HG03457 (cell line): ENCODE measurements around the gene TCF12.

Experiments
- ATAC-seq: cut with Tn5 transposase; IDR thresholded peaks from one replicate; pipeline ENCODE4 v1.9.1; 2021; ENCODE audit warnings: moderate number of reproducible peaks; ENCODE audit not compliant: unreplicated experiment

Gene TCF12

DNA sequence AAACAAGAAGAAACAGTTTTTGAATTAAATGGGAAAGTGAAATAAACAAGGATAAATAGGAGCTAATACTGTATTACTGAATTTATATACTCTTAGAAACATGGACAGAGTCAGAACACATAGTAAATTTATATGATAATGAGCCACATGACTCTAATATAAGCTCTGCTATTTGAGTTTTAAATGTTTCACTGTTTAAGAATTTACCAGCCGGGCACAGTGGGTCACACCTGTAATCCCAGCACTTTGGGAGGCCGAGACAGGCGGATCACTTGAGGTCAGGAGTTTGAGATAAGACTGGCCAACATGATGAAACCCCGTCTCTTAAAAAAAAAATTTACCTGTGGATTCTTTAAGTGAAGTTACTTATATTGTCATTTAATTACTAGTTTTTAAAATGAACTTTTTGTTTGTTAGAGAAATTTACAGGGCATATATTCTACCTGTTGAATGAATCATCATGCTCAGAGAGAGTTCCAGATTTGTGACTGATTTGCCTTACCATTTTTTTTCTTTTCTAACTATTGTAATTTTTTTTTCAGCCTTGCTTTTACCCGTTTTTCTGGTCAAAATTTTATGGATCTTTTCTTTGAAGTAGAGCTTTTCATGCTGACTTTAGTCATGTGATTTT, 125.7 kb downstream of the TCF12 start:
- no peak for ATAC-seq

DNA sequence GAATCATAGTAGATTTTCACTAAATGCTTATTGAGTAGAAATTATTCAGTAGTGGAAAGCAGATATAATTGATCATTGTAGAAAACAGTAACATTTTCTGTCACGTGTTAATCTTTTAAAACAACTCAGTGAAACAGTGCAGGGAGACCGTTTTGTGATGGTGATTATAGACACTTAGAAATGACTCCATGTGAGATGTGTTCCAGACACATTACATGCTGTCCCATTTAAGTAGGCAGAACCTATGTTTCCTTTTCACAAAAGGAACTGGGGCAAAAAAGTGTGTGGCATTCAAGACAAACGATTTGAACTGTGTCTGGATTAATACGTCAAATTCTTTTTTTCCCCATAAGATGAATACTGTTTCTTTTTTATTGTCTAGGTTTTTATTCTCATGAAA, 126.5 kb downstream of the TCF12 start:
- no peak for ATAC-seq

DNA sequence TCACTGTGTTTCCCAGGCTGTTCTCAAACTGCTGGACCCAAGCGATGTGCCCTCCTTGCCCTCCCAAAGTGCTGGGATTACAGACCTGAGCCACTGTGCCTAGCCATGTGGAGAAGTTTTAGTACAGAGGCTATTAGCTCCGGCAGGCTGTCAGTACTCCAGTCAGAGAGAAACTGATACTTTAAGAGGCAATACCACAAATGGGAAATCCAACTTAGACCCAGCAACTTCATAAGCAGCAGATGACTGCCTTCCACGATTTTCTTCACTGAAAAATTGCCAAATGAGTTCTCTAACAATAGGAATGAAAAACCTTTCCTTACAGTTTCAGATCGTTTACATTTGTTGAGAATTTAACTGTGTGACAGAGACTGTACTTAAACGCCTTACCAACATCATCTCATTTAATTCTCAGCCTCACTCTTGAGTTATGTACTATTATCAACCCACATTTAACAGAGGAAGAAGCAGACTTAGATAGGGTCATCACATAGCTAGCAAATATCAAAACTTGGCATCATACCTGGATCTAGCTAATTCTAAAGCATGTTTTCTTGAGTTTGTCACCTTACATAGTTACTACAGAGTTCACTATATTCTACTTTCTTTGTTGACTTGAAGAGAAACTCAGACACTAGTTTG, 127.4 kb downstream of the TCF12 start:
- ATAC-seq: peak; percentile 82

DNA sequence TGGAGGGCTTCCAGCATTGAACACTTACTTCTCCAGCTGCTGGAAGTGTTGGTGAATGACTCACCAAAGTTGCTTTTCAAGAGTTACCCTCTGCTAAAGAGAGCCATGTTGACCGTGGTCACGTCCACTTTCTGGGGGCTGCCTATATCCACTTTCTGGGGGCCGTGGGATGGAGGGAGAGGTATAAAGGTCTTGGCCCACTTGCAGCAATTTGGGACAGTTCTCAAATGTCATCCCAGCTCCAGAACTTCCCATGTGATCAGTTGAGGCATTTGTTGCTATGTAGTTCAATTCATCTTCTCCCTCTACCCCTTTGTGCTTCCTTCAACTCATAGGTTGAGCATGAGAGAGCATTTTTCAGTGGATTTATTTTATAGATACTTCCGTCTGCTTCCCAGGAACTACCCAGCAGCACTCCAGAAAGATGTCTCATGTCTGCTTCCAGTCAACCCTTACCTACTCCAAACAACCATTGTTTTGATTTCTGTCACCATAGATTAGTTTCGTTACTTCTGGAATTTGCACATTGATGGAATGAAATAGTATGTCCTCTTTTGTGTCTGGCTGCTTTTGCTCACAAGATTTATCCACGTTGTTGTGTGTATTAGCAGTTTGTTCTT, 130.6 kb downstream of the TCF12 start:
- ATAC-seq: no peak

- ATAC-seq: no peak
These were observed 135.0 kb downstream of the TCF12 start for GRCh38 chr15:57053470-57053869.

DNA sequence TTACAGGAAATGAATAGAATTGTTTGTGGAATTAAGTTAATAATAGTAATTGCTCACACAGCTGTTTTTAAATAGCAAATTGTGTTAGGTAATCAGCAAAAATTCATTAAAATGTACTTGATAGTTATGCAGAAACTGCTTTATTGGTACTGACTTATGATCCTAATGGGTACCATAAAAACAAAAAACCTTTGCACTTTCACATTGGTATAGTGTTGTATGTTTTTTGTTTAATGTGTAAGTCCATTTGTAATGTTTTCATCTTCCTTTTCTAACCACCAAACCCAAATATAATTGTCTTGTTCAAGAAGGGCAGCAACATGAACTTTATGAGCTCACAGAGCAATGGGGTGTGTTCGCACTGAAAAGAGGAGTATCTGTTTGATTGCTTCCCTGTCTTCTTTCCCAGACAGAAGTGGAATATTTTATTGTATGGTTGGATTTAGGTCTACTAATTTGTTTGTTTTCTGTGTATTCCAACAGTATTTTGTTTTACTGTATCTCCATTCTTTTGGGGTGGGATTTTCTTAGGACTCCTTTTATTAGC, 135.8 kb downstream of the TCF12 start:
- ATAC-seq: no peak

DNA sequence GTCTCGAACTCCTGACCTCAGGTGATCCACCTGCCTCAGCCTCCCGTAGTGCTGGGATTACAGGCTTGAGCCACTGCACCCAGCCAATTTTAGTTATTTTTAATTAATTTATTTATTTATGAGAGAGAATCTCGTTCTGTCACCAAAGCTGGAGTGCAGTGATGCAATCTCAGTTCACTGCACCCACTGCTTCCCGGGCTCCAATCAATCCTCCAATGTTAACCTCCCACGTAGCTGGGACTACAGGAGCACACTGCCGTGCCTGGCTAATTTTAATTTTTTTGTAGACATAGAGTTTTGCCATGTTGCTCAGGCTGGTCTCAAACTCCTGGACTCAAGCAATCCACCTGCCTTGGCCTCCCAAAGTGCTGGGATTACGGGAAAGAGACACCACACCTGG, 137.9 kb downstream of the TCF12 start:
- no peak for ATAC-seq

DNA sequence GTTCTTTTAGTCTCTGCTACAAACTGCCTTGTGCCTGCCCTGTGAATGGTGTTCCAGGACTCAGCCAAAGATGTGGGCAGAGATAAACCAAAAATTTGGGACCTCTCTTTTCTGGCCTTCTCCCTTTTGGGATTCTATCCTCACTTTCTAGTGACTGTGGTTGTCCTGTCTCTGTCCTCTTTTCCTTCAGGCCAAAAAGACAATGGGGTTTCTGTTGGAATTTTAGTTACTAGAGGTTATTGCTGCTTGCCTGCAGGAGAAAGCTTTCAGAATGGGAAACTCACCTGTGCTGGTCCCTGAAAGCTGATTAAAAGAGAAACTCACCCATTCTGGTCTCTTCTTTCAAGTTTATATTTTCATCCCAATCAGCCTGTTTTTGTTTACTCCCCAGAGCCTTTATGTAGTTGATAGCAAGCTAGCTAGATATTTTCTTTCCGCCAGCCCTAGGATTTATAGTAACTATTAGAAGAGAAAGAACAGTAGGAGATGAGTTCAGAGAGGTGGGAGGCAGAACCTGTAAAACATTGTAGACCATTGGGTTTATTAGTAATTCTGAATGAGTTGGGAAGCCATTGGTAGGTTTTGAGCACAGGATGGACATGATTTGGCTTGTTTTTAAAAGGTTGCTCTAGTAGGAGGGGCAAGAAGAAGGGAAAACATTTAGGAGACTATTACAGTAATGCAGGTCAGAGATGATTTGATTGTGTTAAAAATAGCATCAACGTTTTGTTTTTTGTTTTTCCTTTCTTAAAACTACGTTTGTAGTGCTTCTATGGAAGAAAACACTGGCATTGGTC, 138.9 kb downstream of the TCF12 start:
- ATAC-seq: no peak

- ATAC-seq: no peak
These were observed 140.7 kb downstream of the TCF12 start for GRCh38 chr15:57059026-57059660.

- ATAC-seq: no peak
These were observed 142.4 kb downstream of the TCF12 start for GRCh38 chr15:57060799-57061198.

DNA sequence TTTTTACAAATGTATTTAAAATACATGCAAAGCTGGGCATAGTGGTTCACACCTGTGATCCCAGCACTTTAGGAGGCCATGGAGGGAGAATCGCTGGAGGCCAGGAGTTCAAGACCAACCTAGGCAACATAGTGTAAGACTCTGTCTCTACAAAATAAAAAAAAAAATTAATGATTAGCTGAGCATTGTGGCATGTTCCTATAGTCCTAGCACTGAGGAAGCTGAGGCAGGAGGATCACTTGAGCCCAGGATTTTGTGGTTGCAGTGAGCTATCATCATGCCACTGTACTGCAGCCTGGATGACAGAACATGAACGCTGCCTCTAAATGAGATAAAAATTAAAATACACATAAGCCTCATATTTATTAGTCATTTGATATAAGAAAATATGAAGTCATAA, 142.8 kb downstream of the TCF12 start:
- no peak for ATAC-seq

DNA sequence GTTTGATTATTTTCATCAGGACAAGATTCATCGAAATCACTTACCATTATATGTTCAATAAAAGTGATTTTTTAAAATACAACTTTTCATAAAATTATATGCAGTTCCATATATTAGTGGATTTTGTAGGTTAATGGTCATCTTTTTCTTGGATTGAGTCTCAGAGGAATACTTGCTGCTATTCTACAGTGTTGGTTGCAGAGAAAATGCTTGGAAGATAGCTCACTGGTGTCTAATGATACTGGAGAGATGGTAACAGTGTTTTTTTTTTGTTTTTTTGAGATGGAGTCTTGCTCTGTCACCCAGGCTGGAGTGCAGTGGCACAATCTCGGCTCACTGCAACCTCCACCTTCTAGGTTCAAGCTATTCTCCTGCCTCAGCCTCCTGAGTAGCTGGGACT, 143.3 kb downstream of the TCF12 start:
- ATAC-seq: no peak

DNA sequence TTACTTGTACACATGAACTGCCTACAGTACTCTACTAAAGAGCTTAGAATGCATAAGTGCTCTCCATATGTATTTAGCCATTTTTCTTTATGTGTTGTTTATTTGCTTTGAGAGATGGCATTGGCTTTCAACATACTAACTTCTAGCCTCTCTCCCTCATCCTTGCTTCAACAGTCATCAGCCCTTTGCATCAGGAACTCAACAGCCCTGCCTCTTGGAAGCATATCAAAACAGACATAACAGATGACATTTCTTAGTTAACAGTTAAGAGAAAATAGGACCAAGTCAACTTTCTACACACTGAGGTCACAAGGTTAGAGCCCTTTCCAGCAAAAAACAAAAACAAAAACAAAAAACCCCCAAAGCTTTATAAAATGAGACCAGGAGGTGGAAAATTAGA, 145.6 kb downstream of the TCF12 start:
- ATAC-seq: no peak

GRCh38 chr15:57069423-57069822, 151.0 kb downstream of the TCF12 start:
- ATAC-seq: no peak

- no peak for ATAC-seq
These were observed 152.2 kb downstream of the TCF12 start for GRCh38 chr15:57070674-57071073.

- no peak for ATAC-seq
These were observed 161.0 kb downstream of the TCF12 start for GRCh38 chr15:57079446-57079845.

DNA sequence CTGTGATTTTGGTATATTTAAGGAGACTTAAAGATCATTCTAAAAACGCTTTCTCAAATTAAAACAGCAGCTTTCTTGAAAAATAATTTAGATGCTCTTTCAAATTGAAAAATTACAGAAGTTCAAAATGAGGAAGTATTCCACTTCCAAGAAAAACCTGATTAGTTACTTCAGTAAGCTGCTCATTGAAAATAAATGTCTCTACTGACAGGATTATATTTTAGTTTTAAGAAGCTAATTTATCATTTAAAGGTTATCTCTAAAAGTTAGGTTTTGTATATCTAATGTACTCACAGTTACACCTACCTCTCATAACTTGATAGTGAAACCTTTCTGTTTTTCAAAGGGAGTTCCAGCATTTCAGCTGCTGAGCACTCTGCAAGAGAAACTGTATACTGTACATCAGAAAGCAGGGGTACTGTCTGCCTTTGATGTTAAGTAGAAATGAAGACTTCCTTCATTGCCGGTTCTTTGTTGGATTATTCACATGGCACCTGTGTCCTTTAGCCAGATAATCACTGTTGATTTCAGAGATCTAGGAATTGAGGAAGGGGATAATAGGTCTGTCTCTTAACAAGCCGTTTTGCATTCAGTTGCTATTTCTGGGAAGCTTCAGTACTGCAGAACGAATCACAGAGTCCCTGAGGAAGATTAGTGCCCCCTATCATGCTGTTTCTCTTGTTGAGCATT, 161.6 kb downstream of the TCF12 start:
- ATAC-seq: no peak

GRCh38 chr15:57082054-57082728, 163.7 kb downstream of the TCF12 start:
- ATAC-seq: no peak

DNA sequence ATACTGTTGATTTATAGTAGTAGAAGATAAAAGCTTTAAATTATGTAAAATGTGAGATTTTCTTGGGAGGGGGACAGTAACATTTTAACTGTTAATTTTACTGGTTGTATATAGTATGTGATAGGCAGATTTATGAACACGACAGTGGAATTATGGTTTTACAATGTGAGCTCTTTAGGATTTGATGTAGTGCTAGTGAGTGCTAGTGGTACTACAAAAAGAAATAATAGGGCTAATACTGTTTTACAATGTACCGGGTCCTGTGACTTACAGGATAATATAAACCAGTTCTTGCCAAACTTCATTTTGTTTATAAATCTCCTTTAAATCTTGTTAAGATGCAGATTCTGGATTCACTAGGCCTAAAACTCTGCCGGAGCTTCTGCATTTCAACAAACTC, 165.7 kb downstream of the TCF12 start:
- no peak for ATAC-seq

DNA sequence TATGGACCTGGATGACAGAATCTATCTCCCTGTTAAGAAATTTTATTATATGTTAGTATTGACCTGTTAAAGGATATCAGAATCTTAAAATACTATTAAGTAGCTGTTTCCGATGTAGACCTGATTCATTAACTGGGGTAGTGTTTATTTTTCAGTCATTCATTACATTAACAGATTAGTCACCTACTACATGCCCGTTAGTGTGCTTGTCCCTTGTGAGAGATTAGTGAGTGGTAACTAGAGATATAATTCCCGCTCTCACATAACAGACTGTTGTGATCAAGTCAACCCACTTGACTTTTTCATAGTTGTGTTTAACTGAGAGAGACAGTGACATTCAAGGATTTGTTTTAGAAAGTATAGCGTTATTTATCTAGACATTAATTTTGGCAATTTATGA, 166.8 kb downstream of the TCF12 start:
- no peak for ATAC-seq
